HepG2 (cell line): Measurements from ENCODE around the gene COX4I2. TPM values are rescaled to one million over a fixed set of nuclear protein-coding genes. Genes with fewer than 3 reads are reported as not detected.

Experiments used
- AHR ChIP-seq: IDR thresholded peaks from 2 replicates; pipeline ENCODE4 v1.6.1; 2018; ENCODE audit warnings: missing genetic modification reagents, missing compliant biosample characterization
- DBP ChIP-seq: sonication (generic); formaldehyde crosslinking; IDR thresholded peaks from 2 replicates; pipeline ENCODE4 v1.4.0; 2020; ENCODE audit warnings: missing genetic modification reagents; ENCODE audit errors: not compliant biosample characterization
- DR1 ChIP-seq: sonication (generic); formaldehyde crosslinking; IDR thresholded peaks from 2 replicates; pipeline ENCODE4 v1.8.0; 2021; ENCODE audit warnings: mild to moderate bottlenecking, missing genetic modification reagents, inconsistent platforms
- ESRRA ChIP-seq: sonication (generic); formaldehyde crosslinking; IDR thresholded peaks from 2 replicates; pipeline ENCODE4 v1.5.1; 2020; ENCODE audit warnings: mild to moderate bottlenecking, low read depth, missing genetic modification reagents
- ETV5 ChIP-seq: IDR thresholded peaks from 2 replicates; pipeline ENCODE4 v1.6.1; 2018; ENCODE audit warnings: missing biosample characterization, missing genetic modification reagents, inconsistent platforms, borderline replicate concordance
- HMG20A ChIP-seq: IDR thresholded peaks from 2 replicates; pipeline ENCODE4 v1.6.1; 2016; ENCODE audit warnings: borderline replicate concordance
- HMGA1 ChIP-seq: sonication (generic); formaldehyde crosslinking; conservative IDR thresholded peaks from 2 replicates; pipeline ENCODE4 v1.4.0; 2020; ENCODE audit warnings: missing genetic modification reagents
- MYC ChIP-seq: sonication (generic); formaldehyde crosslinking; IDR thresholded peaks from 2 replicates; pipeline ENCODE4 v1.9.0; 2021; ENCODE audit warnings: missing genetic modification reagents, borderline replicate concordance
- PAF1 ChIP-seq: IDR thresholded peaks from 2 replicates; pipeline ENCODE4 v1.6.1; 2016; ENCODE audit warnings: missing genetic modification reagents, missing compliant biosample characterization
- PHF8 ChIP-seq: sonication (generic); formaldehyde crosslinking; IDR thresholded peaks from 2 replicates; pipeline ENCODE4 v1.5.0; 2020; ENCODE audit warnings: missing genetic modification reagents
- SP5 ChIP-seq: IDR thresholded peaks from 2 replicates; pipeline ENCODE4 v1.6.1; 2016; ENCODE audit warnings: low read depth, borderline replicate concordance
- STAT5B ChIP-seq: sonication (generic); formaldehyde crosslinking; IDR thresholded peaks from 2 replicates; pipeline ENCODE4 v1.4.0; 2020; ENCODE audit warnings: missing genetic modification reagents
- ZBTB1 ChIP-seq: sonication (generic); formaldehyde crosslinking; IDR thresholded peaks from 2 replicates; pipeline ENCODE4 v1.4.0; 2020; ENCODE audit warnings: missing genetic modification reagents, borderline replicate concordance
- ZFP41 ChIP-seq: sonication (generic); formaldehyde crosslinking; IDR thresholded peaks from 2 replicates; pipeline ENCODE4 v1.4.0; 2020; ENCODE audit warnings: mild to moderate bottlenecking, missing genetic modification reagents, borderline replicate concordance
- ZNF143 ChIP-seq: sonication (generic); formaldehyde crosslinking; IDR thresholded peaks from 2 replicates; pipeline ENCODE4 v1.4.0; 2020; ENCODE audit warnings: missing genetic modification reagents
- ZNF180 ChIP-seq: sonication (generic); formaldehyde crosslinking; IDR thresholded peaks from 2 replicates; pipeline ENCODE4 v1.4.0; 2020; ENCODE audit warnings: low read depth, missing genetic modification reagents, borderline replicate concordance
- ZNF414 ChIP-seq: sonication (generic); formaldehyde crosslinking; IDR thresholded peaks from 2 replicates; pipeline ENCODE4 v1.5.0; 2020; ENCODE audit warnings: missing genetic modification reagents
- ZNF431 ChIP-seq: sonication (generic); formaldehyde crosslinking; IDR thresholded peaks from 2 replicates; pipeline ENCODE4 v1.9.0; 2022; ENCODE audit warnings: missing genetic modification reagents, low read depth, mild to moderate bottlenecking, borderline replicate concordance
- ZNF577 ChIP-seq: sonication (generic); formaldehyde crosslinking; IDR thresholded peaks from 2 replicates; pipeline ENCODE4 v1.4.0; 2020; ENCODE audit warnings: mild to moderate bottlenecking, low read depth, missing genetic modification reagents, borderline replicate concordance
- ZNF597 ChIP-seq: sonication (generic); formaldehyde crosslinking; IDR thresholded peaks from 2 replicates; pipeline ENCODE4 v1.5.0; 2020; ENCODE audit warnings: missing genetic modification reagents
- ZNF724P ChIP-seq: sonication (generic); formaldehyde crosslinking; IDR thresholded peaks from 2 replicates; pipeline ENCODE4 v1.8.0; 2022; ENCODE audit warnings: missing genetic modification reagents, borderline replicate concordance
- ZNF878 ChIP-seq: sonication (generic); formaldehyde crosslinking; IDR thresholded peaks from 2 replicates; pipeline ENCODE4 v1.8.1; 2023; ENCODE audit warnings: mild to moderate bottlenecking, missing genetic modification reagents, moderate library complexity
- polyA plus RNA-seq, 8 experiments: library from polyadenylated mRNA; depleted of rRNA in 3 of 8; stranded (reverse) in 7 of 8; unstranded in 1 of 8; fragments of >200 nt; fragmentation: Illumina TruSeq in 4 of 8; extraction: Trizol in 4 of 8; gene quantifications; 2 replicates each; pipeline versions ENCODE4 v1.2.1 to v1.2.3, GENCODE V29; 2011 to 2016; ENCODE audit warnings: low read depth in 4 of 8, missing spikeins in 1 of 8, mixed read lengths in 1 of 8; ENCODE audit not compliant: insufficient read depth in 1 of 8
- total RNA-seq, 5 experiments: library from RNA; depleted of rRNA; stranded (reverse); fragments of >200 nt; fragmentation: Illumina TruSeq; extraction: Trizol; gene quantifications; 2 replicates each; pipeline ENCODE4 v1.2.3, GENCODE V29; 2016; ENCODE audit warnings: low read depth in 1 of 5
- TF ChIP-seq, protein P1 (sequence below): sonication (generic); formaldehyde crosslinking; IDR thresholded peaks from 2 replicates; pipeline ENCODE4 v1.8.1; 2023; ENCODE audit warnings: mild to moderate bottlenecking, inconsistent platforms, moderate library complexity, missing genetic modification reagents, borderline replicate concordance
- TF ChIP-seq, protein P2 (sequence below): conservative IDR thresholded peaks from 2 replicates; pipeline ENCODE4 v1.6.1; 2018; ENCODE audit warnings: missing genetic modification reagents

COX4I2 gene
- total and polyA plus RNA-seq, 2 of the 13 experiments (the other 11 are each of a cell fraction or from before 2014, with no cell fraction given) = 1.1 TPM; not detected in 1

- no peak; the same call in 1 of the 2 replicates for TF ChIP-seq AHR (CRISPR knock-in tag)
- peak; percentile 48 for TF ChIP-seq ZNF414
- TF ChIP-seq ZFP41 = peak; percentile 69; the same call in 1 of the 2 replicates
- TF ChIP-seq HMGA1 (CRISPR knock-in tag) = no peak
- peak; percentile 52; the same call in 1 of the 2 replicates for TF ChIP-seq PAF1 (CRISPR knock-in tag)
- no peak for TF ChIP-seq MYC (CRISPR knock-in tag)
- no peak for TF ChIP-seq ZBTB1 (CRISPR knock-in tag)
- 0 out of 2 replicates have a peak, but pooled peaks have one; percentile 22 for TF ChIP-seq DR1 (CRISPR knock-in tag)
- TF ChIP-seq PHF8 (CRISPR knock-in tag) = no peak; the same call in 1 of the 2 replicates
- TF ChIP-seq HMG20A (CRISPR knock-in tag) = no peak
- TF ChIP-seq ESRRA (CRISPR knock-in tag) = no peak
- TF ChIP-seq STAT5B = peak; percentile 37; the same call in 1 of the 2 replicates
- no peak for TF ChIP-seq ETV5
- peak; percentile 34 for TF ChIP-seq DBP (CRISPR knock-in tag)
- no peak; the same call in 1 of the 2 replicates for TF ChIP-seq ZNF878 (CRISPR knock-in tag)
- TF ChIP-seq ZNF724P (CRISPR knock-in tag) = no peak; the same call in 1 of the 2 replicates
- TF ChIP-seq ZNF577 (CRISPR knock-in tag) = peak; percentile 85; the same call in 1 of the 2 replicates
- TF ChIP-seq ZNF143 (CRISPR knock-in tag) = no peak
- no peak; the same call in 1 of the 2 replicates for TF ChIP-seq SP5 (CRISPR knock-in tag)
- TF ChIP-seq, protein P1, sequence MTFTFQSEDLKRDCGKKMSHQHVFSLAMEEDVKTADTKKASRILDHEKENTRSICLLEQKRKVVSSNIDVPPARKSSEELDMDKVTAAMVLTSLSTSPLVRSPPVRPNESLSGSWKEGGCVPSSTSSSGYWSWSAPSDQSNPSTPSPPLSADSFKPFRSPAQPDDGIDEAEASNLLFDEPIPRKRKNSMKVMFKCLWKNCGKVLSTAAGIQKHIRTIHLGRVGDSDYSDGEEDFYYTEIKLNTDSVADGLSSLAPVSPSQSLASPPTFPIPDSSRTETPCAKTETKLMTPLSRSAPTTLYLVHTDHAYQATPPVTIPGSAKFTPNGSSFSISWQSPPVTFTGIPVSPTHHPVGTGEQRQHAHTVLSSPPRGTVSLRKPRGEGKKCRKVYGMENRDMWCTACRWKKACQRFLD (CRISPR knock-in tag) = no peak
- TF ChIP-seq ZNF597 (CRISPR knock-in tag) = 0 out of 2 replicates have a peak, but pooled peaks have one; percentile 44
- TF ChIP-seq, protein P2, sequence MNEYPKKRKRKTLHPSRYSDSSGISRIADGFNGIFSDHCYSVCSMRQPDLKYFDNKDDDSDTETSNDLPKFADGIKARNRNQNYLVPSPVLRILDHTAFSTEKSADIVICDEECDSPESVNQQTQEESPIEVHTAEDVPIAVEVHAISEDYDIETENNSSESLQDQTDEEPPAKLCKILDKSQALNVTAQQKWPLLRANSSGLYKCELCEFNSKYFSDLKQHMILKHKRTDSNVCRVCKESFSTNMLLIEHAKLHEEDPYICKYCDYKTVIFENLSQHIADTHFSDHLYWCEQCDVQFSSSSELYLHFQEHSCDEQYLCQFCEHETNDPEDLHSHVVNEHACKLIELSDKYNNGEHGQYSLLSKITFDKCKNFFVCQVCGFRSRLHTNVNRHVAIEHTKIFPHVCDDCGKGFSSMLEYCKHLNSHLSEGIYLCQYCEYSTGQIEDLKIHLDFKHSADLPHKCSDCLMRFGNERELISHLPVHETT = no peak
- 0 out of 2 replicates have a peak, but pooled peaks have one; percentile 21 for TF ChIP-seq ZNF431
- TF ChIP-seq ZNF180 (CRISPR knock-in tag) = 0 out of 2 replicates have a peak, but pooled peaks have one; percentile 38
Observed at GRCh38 chr20:31605902-31606803, 31.6 kb upstream of the COX4I2 start (continued).
